ENCODE results near the gene CDC42BPA. TPM values are rescaled to one million over a fixed set of nuclear protein-coding genes. Genes with fewer than 3 reads are reported as not detected.

CDC42BPA gene
- polyA plus RNA-seq, 1 of the 3 experiments (the other 2 are of a cell fraction): 6.8 TPM

- TF ChIP-seq RCOR1 (IDR thresholded peaks at IDR 0.05; ENCODE audit: low read length) (no peak), YY1 (IDR thresholded peaks at IDR 0.05; ENCODE audit: low read depth) (no peak), IRF3 (IDR thresholded peaks at IDR 0.05; ENCODE audit: low read depth, low read length) (no peak), TCF12 (IDR thresholded peaks at IDR 0.05) (no peak), NRF1 (IDR thresholded peaks at IDR 0.05; ENCODE audit: low read depth, low read length) (no peak), ELF1 (IDR thresholded peaks at IDR 0.05) (no peak), MXI1 (IDR thresholded peaks at IDR 0.05; ENCODE audit: low read depth, low read length) (no peak), EZH2phosphoT487 (IDR thresholded peaks at IDR 0.05; ENCODE audit: borderline replicate concordance, low read depth) (no peak), TEAD4 (IDR thresholded peaks at IDR 0.05; ENCODE audit: borderline replicate concordance, insufficient read depth) (no peak), SIN3A (IDR thresholded peaks at IDR 0.05; ENCODE audit: borderline replicate concordance, low read depth, low read length) (no peak), CHD2 (IDR thresholded peaks at IDR 0.05; ENCODE audit: low read length, partially characterized antibody) (no peak), FOXJ3 (CRISPR knock-in tag; IDR thresholded peaks at IDR 0.05) (no peak), SMC3 (IDR thresholded peaks at IDR 0.05; ENCODE audit: low read depth, low read length) (no peak), CTCF (IDR thresholded peaks at IDR 0.05) (no peak), ZBTB33 (IDR thresholded peaks at IDR 0.05; ENCODE audit: borderline replicate concordance, low read depth) (no peak), FOXM1 (IDR thresholded peaks at IDR 0.05; ENCODE audit: low read depth) (no peak), JUND (IDR thresholded peaks at IDR 0.05) (no peak)
- TF ChIP-seq, protein P1, sequence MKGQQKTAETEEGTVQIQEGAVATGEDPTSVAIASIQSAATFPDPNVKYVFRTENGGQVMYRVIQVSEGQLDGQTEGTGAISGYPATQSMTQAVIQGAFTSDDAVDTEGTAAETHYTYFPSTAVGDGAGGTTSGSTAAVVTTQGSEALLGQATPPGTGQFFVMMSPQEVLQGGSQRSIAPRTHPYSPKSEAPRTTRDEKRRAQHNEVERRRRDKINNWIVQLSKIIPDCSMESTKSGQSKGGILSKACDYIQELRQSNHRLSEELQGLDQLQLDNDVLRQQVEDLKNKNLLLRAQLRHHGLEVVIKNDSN (IDR thresholded peaks at IDR 0.05; ENCODE audit: borderline replicate concordance, low read depth): no peak
- peaks cover 0 to 38% of the 10 kb centered on the region in 2 experiments; a peak in 1 of 4 replicates for H3K4me1 ChIP-seq (ENCODE audit: control insufficient read depth in 1 of 2, insufficient read depth in 2 of 2, low read depth in 1 of 2, low read length in 1 of 2)
- H3K4me2 ChIP-seq: no peak overlapping the region
- H3K79me2 ChIP-seq (ENCODE audit: insufficient read depth): no peaks in the 10 kb centered on the region
- H3K27ac ChIP-seq (ENCODE audit: low read depth in 2 of 2, low read length in 1 of 2): no peak overlapping the region
- POLR2A ChIA-PET: no interaction called here
- no peak overlapping the region for H3K9ac ChIP-seq
- no peak overlapping the region for H2AFZ ChIP-seq (ENCODE audit: low read depth)
- H3K4me3 ChIP-seq (ENCODE audit: low read depth in 2 of 2, low read length in 1 of 2): no peak overlapping the region
- 97% methylated on average over 7 of the region's 21 CpGs for WGBS (ENCODE audit: low lambda C conversion rate)
- H3K36me3 ChIP-seq (replicated peaks in 1 of 2; ENCODE audit: control insufficient read depth in 1 of 2, insufficient read depth in 2 of 2, low read length in 1 of 2): no peaks in the 10 kb centered on the region
- H3F3A ChIP-seq (replicated peaks; ENCODE audit: insufficient read depth): no peaks in the 10 kb centered on the region
- H4K20me1 ChIP-seq (ENCODE audit: insufficient read depth): no peaks in the 10 kb centered on the region
- H3K9me3 ChIP-seq: no peaks in the 10 kb centered on the region
- no peak for DNase-seq
- CTCF ChIA-PET: no interaction called here
- no peaks in the 10 kb centered on the region for H3K27me3 ChIP-seq (ENCODE audit: insufficient read depth)
- no peaks in the 10 kb centered on the region for H3K9me2 ChIP-seq
These were observed 341.2 kb downstream of the CDC42BPA start for GRCh38 chr1:226976978-226977642.
